Measurements from ENCODE around the gene ARPP21. TPM values are rescaled to one million over a fixed set of nuclear protein-coding genes. Genes with fewer than 3 reads are reported as not detected.

The ARPP21 gene
- polyA plus RNA-seq, 1 donor from 2014 or later: 12.8 TPM

GRCh38 chr3:35645189-35645588 is 5.9 kb downstream of the ARPP21 start:
- H3K27me3 ChIP-seq (ENCODE audit: insufficient read depth, low read depth, low read length): peaks cover 5% of the 10 kb centered on the region
- peak overlapping the region; percentile 72 for H3K4me3 ChIP-seq (ENCODE audit: low read length)
- no peaks in the 10 kb centered on the region for H3F3A ChIP-seq (ENCODE audit: insufficient read depth, low read length, poor library complexity, severe bottlenecking)
- no peaks in the 10 kb centered on the region for H3K9me2 ChIP-seq (ENCODE audit: insufficient read depth, low read length)
- no peak overlapping the region for H2AFZ ChIP-seq (ENCODE audit: low read depth, low read length)
- H3K9ac ChIP-seq (ENCODE audit: low read length): no peak overlapping the region
- no peak overlapping the region for H3K4me2 ChIP-seq (ENCODE audit: low read length)
- TF ChIP-seq SMC3 (conservative IDR thresholded peaks at IDR 0.05; ENCODE audit: poor library complexity) (no peak), MXI1 (conservative IDR thresholded peaks at IDR 0.05; ENCODE audit: poor library complexity, severe bottlenecking) (no peak)
- H3K36me3 ChIP-seq (ENCODE audit: insufficient read depth, low read length): no peaks in the 10 kb centered on the region
- H3K79me2 ChIP-seq (replicated peaks; ENCODE audit: insufficient read depth, low read length): peaks cover 31% of the 10 kb centered on the region
- no peak overlapping the region for H3K27ac ChIP-seq (ENCODE audit: low read length)
- no peaks in the 10 kb centered on the region for H3K9me3 ChIP-seq (ENCODE audit: low read length)
- H4K20me1 ChIP-seq (ENCODE audit: insufficient read depth): no peaks in the 10 kb centered on the region

- Histone ChIP-seq H3K27ac (ENCODE audit: low read length) (no peak overlapping the region), H3K9me3 (ENCODE audit: low read length) (no peaks in the 10 kb centered on the region), H3K27me3 (ENCODE audit: insufficient read depth, low read depth, low read length) (no peaks in the 10 kb centered on the region), H3K36me3 (ENCODE audit: insufficient read depth, low read length) (no peaks in the 10 kb centered on the region), H3K79me2 (replicated peaks; ENCODE audit: insufficient read depth, low read length) (peaks cover 31% of the 10 kb centered on the region), H2AFZ (ENCODE audit: low read depth, low read length) (no peak overlapping the region), H3K4me2 (ENCODE audit: low read length) (no peak overlapping the region), H3K4me3 (ENCODE audit: low read length) (peak overlapping the region; percentile 8), H3K9ac (ENCODE audit: low read length) (no peak overlapping the region), H3F3A (ENCODE audit: insufficient read depth, low read length, poor library complexity, severe bottlenecking) (no peaks in the 10 kb centered on the region), H3K9me2 (ENCODE audit: insufficient read depth, low read length) (no peaks in the 10 kb centered on the region), H4K20me1 (ENCODE audit: insufficient read depth) (no peaks in the 10 kb centered on the region)
- no peak for TF ChIP-seq TAF1 (IDR thresholded peaks at IDR 0.05; ENCODE audit: low read depth)
- no peak for TF ChIP-seq RAD21 (conservative IDR thresholded peaks at IDR 0.05)
- no peak for TF ChIP-seq EZH2 (IDR thresholded peaks at IDR 0.05; ENCODE audit: borderline replicate concordance, insufficient read depth, low read length, poor library complexity, severe bottlenecking)
- TF ChIP-seq REST (IDR thresholded peaks at IDR 0.05; ENCODE audit: borderline replicate concordance): no peak
- no peak for TF ChIP-seq SMC3 (conservative IDR thresholded peaks at IDR 0.05; ENCODE audit: poor library complexity)
- TF ChIP-seq EP300 (conservative IDR thresholded peaks at IDR 0.05; ENCODE audit: poor library complexity, severe bottlenecking): no peak
- TF ChIP-seq MXI1 (conservative IDR thresholded peaks at IDR 0.05; ENCODE audit: poor library complexity, severe bottlenecking): no peak
- TF ChIP-seq CTCF (IDR thresholded peaks at IDR 0.05; ENCODE audit: poor library complexity, severe bottlenecking): no peak
- no peak for TF ChIP-seq POLR2AphosphoS5 (IDR thresholded peaks at IDR 0.05)
Observed at GRCh38 chr3:35646081-35646480, 6.8 kb downstream of the ARPP21 start.

- Histone ChIP-seq H3K4me2 (ENCODE audit: low read length) (no peak overlapping the region), H3K27me3 (ENCODE audit: insufficient read depth, low read depth, low read length) (no peaks in the 10 kb centered on the region), H3K9me3 (ENCODE audit: low read length) (no peaks in the 10 kb centered on the region), H4K20me1 (ENCODE audit: insufficient read depth) (no peaks in the 10 kb centered on the region), H3K4me3 (ENCODE audit: low read length) (no peak overlapping the region), H3K9ac (ENCODE audit: low read length) (no peak overlapping the region), H3K9me2 (ENCODE audit: insufficient read depth, low read length) (no peaks in the 10 kb centered on the region), H3K36me3 (ENCODE audit: insufficient read depth, low read length) (no peaks in the 10 kb centered on the region), H3K27ac (ENCODE audit: low read length) (no peak overlapping the region), H2AFZ (ENCODE audit: low read depth, low read length) (no peak overlapping the region), H3K79me2 (replicated peaks; ENCODE audit: insufficient read depth, low read length) (peaks cover 19% of the 10 kb centered on the region), H3F3A (ENCODE audit: insufficient read depth, low read length, poor library complexity, severe bottlenecking) (no peaks in the 10 kb centered on the region)
- TF ChIP-seq MXI1 (conservative IDR thresholded peaks at IDR 0.05; ENCODE audit: poor library complexity, severe bottlenecking) (no peak), REST (IDR thresholded peaks at IDR 0.05; ENCODE audit: borderline replicate concordance) (no peak), TAF1 (IDR thresholded peaks at IDR 0.05; ENCODE audit: low read depth) (no peak), EZH2 (IDR thresholded peaks at IDR 0.05; ENCODE audit: borderline replicate concordance, insufficient read depth, low read length, poor library complexity, severe bottlenecking) (no peak), POLR2AphosphoS5 (IDR thresholded peaks at IDR 0.05) (no peak), SMC3 (conservative IDR thresholded peaks at IDR 0.05; ENCODE audit: poor library complexity) (no peak), CTCF (IDR thresholded peaks at IDR 0.05; ENCODE audit: poor library complexity, severe bottlenecking) (no peak), RAD21 (conservative IDR thresholded peaks at IDR 0.05) (no peak), EP300 (conservative IDR thresholded peaks at IDR 0.05; ENCODE audit: poor library complexity, severe bottlenecking) (no peak)
Observed at GRCh38 chr3:35647461-35647860, 8.1 kb downstream of the ARPP21 start.

Measured in neural cell (in vitro differentiated cells).